ENCODE results near the gene SF1.

DNA sequence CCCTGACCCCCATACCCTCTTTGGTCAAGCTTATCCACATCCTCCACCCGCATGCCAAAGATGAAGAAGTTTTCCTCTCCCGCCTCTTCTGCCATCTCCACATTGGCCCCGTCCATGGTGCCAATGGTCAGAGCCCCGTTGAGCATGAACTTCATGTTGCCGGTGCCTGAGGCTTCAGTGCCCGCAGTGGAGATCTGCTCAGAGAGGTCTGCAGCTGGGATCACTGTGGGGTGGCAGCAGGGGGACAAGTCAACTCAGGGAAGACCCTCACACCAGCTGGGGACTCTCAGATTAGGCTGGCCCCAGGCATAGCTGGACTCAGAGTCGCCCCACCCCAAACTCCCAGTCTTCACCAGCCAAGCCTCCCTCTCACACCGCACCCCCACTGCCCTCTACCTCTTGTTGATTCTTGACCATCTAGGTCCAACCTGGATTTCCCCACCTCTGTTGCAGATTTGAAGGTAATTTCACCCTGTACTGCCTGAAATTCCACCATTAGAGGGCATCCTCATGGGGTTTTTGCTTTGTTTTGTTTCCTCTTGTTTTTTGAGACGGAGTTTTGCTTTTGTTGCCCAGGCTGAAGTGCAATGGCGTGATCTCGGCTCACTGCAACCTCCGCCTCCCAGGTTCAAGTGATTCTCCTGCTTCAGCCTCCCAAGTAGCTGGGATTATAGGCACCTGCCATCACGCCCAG is 27.8 kb downstream of the SF1 start:
- TF ChIP-seq POLR2A (IDR thresholded peaks at IDR 0.05; ENCODE audit: low read depth) (no peak), CTCF (IDR thresholded peaks at IDR 0.05) (no peak), POLR2AphosphoS5 (IDR thresholded peaks at IDR 0.05) (no peak), EP300 (IDR thresholded peaks at IDR 0.05) (no peak)

Measured in esophagus muscularis mucosa (tissue), 4 donors.